Activated T-cell treated with anti-CD3 and anti-CD28 coated beads, Interleukin-2, amount 50 U/mL, for 4 hours (primary cell): ENCODE data around the gene LEMD2. TPM values are rescaled to one million over a fixed set of nuclear protein-coding genes. Genes with fewer than 3 reads are reported as not detected.
A peak's percentile ranks its signal among the peaks of the same experiment; 100 is the strongest.

Experiments used
- ATAC-seq, 2 donors: fragments of 200-7000 bp; cut with Tn5 transposase; one replicate each; pipeline ENCODE4 v1.10.0; 2021
- DNase-seq: peaks from one replicate; pipeline ENCODE4 v3.0.0-alpha.2; 2020
- H3K27me3 Mint-ChIP-seq: one replicate; pipeline ENCODE4 v1.8.0; 2021; ENCODE audit warnings: low read depth, mixed read lengths
- H3K36me3 Mint-ChIP-seq: one replicate; pipeline ENCODE4 v1.8.0; 2022; ENCODE audit warnings: mixed read lengths; ENCODE audit not compliant: insufficient read depth
- H3K4me1 Mint-ChIP-seq: one replicate; pipeline ENCODE4 v1.8.0; 2021; ENCODE audit warnings: low read depth, mixed read lengths
- H3K4me3 Mint-ChIP-seq: one replicate; pipeline ENCODE4 v1.8.0; 2021; ENCODE audit warnings: mild to moderate bottlenecking, moderate library complexity, mixed read lengths
- H3K9me3 Mint-ChIP-seq: one replicate; pipeline ENCODE4 v1.8.0; 2021; ENCODE audit warnings: mixed read lengths
- total RNA-seq, 3 donors: library from RNA; stranded (reverse); gene quantifications; one replicate each; pipeline ENCODE4 v1.2.1, GENCODE V29; 2021

LEMD2 gene
- total RNA-seq, 3 donors from 2014 or later, result 44.4 to 51.8 (median 49.5) TPM

GRCh38 chr6:33728438-33728837, 60.5 kb downstream of the LEMD2 start:
- Mint-ChIP-seq H3K36me3 (no peaks in the 10 kb centered on the region), H3K27me3 (peaks cover 5% of the 10 kb centered on the region), H3K9me3 (no peaks in the 10 kb centered on the region), H3K4me3 (no peak overlapping the region), H3K4me1 (peaks cover 17% of the 10 kb centered on the region)
- DNase-seq (no peak), ATAC-seq (no peak)

GRCh38 chr6:33727932-33728331, 61.0 kb downstream of the LEMD2 start:
- H3K4me1 Mint-ChIP-seq, result peaks cover 18% of the 10 kb centered on the region
- no peak overlapping the region for H3K4me3 Mint-ChIP-seq
- H3K36me3 Mint-ChIP-seq, result no peaks in the 10 kb centered on the region
- ATAC-seq, result no peak
- DNase-seq, result no peak
- no peaks in the 10 kb centered on the region for H3K9me3 Mint-ChIP-seq
- H3K27me3 Mint-ChIP-seq, result peaks cover 5% of the 10 kb centered on the region

GRCh38 chr6:33727126-33727525, 61.8 kb downstream of the LEMD2 start:
- H3K36me3 Mint-ChIP-seq, result no peaks in the 10 kb centered on the region
- ATAC-seq, result no peak

GRCh38 chr6:33726696-33727095, 62.2 kb downstream of the LEMD2 start:
- DNase-seq, result no peak
- no peaks in the 10 kb centered on the region for H3K9me3 Mint-ChIP-seq
- ATAC-seq, result no peak
- peaks cover 18% of the 10 kb centered on the region for H3K4me1 Mint-ChIP-seq
- H3K27me3 Mint-ChIP-seq, result peaks cover 5% of the 10 kb centered on the region
- no peaks in the 10 kb centered on the region for H3K36me3 Mint-ChIP-seq
- H3K4me3 Mint-ChIP-seq, result no peak overlapping the region

More at GRCh38 chr6:33727126-33727525, 61.8 kb downstream of the LEMD2 start:
- H3K9me3 Mint-ChIP-seq, result no peaks in the 10 kb centered on the region
- no peak for DNase-seq
- H3K27me3 Mint-ChIP-seq, result peaks cover 5% of the 10 kb centered on the region
- peaks cover 18% of the 10 kb centered on the region for H3K4me1 Mint-ChIP-seq
- no peak overlapping the region for H3K4me3 Mint-ChIP-seq

GRCh38 chr6:33725891-33726673, 62.8 kb downstream of the LEMD2 start:
- DNase-seq, result no peak
- Mint-ChIP-seq H3K9me3 (no peaks in the 10 kb centered on the region), H3K4me1 (peaks cover 18% of the 10 kb centered on the region), H3K4me3 (no peak overlapping the region), H3K36me3 (no peaks in the 10 kb centered on the region), H3K27me3 (peaks cover 3% of the 10 kb centered on the region)
- no peak for ATAC-seq

- H3K4me3 Mint-ChIP-seq, result no peak overlapping the region
- DNase-seq (no peak), ATAC-seq (no peak)
- H3K4me1 Mint-ChIP-seq, result peaks cover 18% of the 10 kb centered on the region
- H3K36me3 Mint-ChIP-seq, result no peaks in the 10 kb centered on the region
- H3K9me3 Mint-ChIP-seq, result no peaks in the 10 kb centered on the region
- peaks cover 9% of the 10 kb centered on the region for H3K27me3 Mint-ChIP-seq
Measured at GRCh38 chr6:33725222-33725621, 63.7 kb downstream of the LEMD2 start.

GRCh38 chr6:33724102-33725023, 64.6 kb downstream of the LEMD2 start:
- Mint-ChIP-seq H3K4me3 (no peak overlapping the region), H3K36me3 (no peaks in the 10 kb centered on the region), H3K27me3 (peaks cover 11% of the 10 kb centered on the region), H3K4me1 (peaks cover 18% of the 10 kb centered on the region), H3K9me3 (no peaks in the 10 kb centered on the region)
- ATAC-seq (peak; percentile 41 to 62), DNase-seq (no peak)

- peaks cover 11% of the 10 kb centered on the region for H3K27me3 Mint-ChIP-seq
- ATAC-seq, result no peak
- no peak overlapping the region for H3K4me3 Mint-ChIP-seq
- no peaks in the 10 kb centered on the region for H3K36me3 Mint-ChIP-seq
- peaks cover 18% of the 10 kb centered on the region for H3K4me1 Mint-ChIP-seq
- DNase-seq, result no peak
- H3K9me3 Mint-ChIP-seq, result no peaks in the 10 kb centered on the region
Measured at GRCh38 chr6:33723371-33724085, 65.4 kb downstream of the LEMD2 start.

GRCh38 chr6:33722103-33722623, 66.8 kb downstream of the LEMD2 start:
- no peaks in the 10 kb centered on the region for H3K36me3 Mint-ChIP-seq
- no peaks in the 10 kb centered on the region for H3K9me3 Mint-ChIP-seq
- DNase-seq, result no peak

GRCh38 chr6:33721508-33721907, 67.4 kb downstream of the LEMD2 start:
- no peak for DNase-seq
- Mint-ChIP-seq H3K36me3 (no peaks in the 10 kb centered on the region), H3K4me3 (no peak overlapping the region), H3K9me3 (no peaks in the 10 kb centered on the region), H3K4me1 (peaks cover 18% of the 10 kb centered on the region), H3K27me3 (peaks cover 11% of the 10 kb centered on the region)
- ATAC-seq, result no peak

More at GRCh38 chr6:33722103-33722623, 66.8 kb downstream of the LEMD2 start:
- no peak for ATAC-seq
- Mint-ChIP-seq H3K4me3 (no peak overlapping the region), H3K27me3 (peaks cover 11% of the 10 kb centered on the region), H3K4me1 (peaks cover 18% of the 10 kb centered on the region)

Other genes with a start within 250 kb of the LEMD2 start
- 10 to 100 TPM; 42.1 to 52.0 (median 49.8) TPM for gene BAK1, start 208.9 kb downstream of the LEMD2 start, total RNA-seq
- 10 to 100 TPM; 34.6 to 37.2 (median 35.5) TPM for gene ITPR3, start 167.8 kb downstream of the LEMD2 start, total RNA-seq
- gene UQCC2, start 77.4 kb downstream of the LEMD2 start, total RNA-seq, result 100 to 1,000 TPM; 108 to 142 (median 110) TPM
- not detected for gene IP6K3, start 42.2 kb downstream of the LEMD2 start, total RNA-seq
- gene MLN, start 14.9 kb upstream of the LEMD2 start, total RNA-seq, result not detected